Measurements from ENCODE around the gene CIB4. TPM values are rescaled to one million over a fixed set of nuclear protein-coding genes. Genes with fewer than 3 reads are reported as not detected.

Gene CIB4
- total RNA-seq, 4 donors from 2014 or later = 0.45 to 0.94 TPM; not detected in 2

DNA sequence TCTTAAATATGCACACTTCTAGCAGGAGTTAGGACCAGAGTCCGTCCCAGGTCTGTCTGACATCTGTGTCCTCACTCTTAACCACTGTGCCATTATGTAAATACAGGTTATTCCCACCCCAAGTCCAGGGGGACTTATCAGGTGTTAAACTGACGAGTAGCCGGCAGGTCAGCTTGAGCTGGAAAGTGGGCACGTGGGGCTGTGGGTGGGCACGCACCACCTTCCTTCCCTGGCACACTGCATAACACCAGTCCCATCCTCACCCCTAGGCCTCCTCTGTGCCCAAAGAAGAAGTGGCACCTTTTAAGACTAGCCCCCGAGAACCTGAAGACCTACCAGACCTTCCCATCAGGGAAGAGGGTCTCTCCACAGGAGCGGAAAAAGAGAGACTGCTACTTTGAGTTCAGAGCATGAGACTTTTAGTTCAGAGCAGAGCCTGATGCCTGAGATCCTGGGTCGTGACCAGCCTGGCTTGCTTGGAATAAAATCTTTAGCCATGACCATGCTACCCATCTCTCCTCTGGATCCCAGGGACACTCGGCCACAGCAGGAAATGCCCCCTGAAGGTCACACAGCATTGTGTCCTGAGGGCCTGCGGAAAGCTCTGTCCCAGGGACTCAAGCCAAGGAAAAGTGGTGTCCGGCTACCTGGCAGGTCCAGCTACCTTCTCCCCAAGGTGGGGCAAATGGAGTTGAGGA is 62.0 kb downstream of the CIB4 start:
- Histone ChIP-seq H3K4me1 (no peaks in the 10 kb centered on the region), H3K27me3 (no peaks in the 10 kb centered on the region), H3K27ac (no peak overlapping the region), H3K9me3 (no peaks in the 10 kb centered on the region), H3K4me3 (replicated peaks in 1 of 3) (no peak overlapping the region), H3K36me3 (no peaks in the 10 kb centered on the region)
- TF ChIP-seq POLR2A (IDR thresholded peaks at IDR 0.05) = no peak
- TF ChIP-seq CTCF (IDR thresholded peaks at IDR 0.05) = no peak
- intact Hi-C loops (cut with DNase I) = loop anchor here (5.0 kb wide), 1 partner anchor 77 kb away; no protein-coding TSS in a partner anchor
- no peak for DNase-seq
- 81 to 84% methylated on average over 11 of the region's 11 CpGs for WGBS, 2 donors

GRCh38 chr2:26578581-26578980 is 62.6 kb downstream of the CIB4 start:
- Histone ChIP-seq H3K27ac (no peak overlapping the region), H3K4me1 (no peaks in the 10 kb centered on the region), H3K4me3 (replicated peaks in 1 of 3) (no peak overlapping the region), H3K36me3 (no peaks in the 10 kb centered on the region), H3K27me3 (no peaks in the 10 kb centered on the region), H3K9me3 (no peaks in the 10 kb centered on the region)
- 79 to 89% methylated on average over 5 of the region's 5 CpGs for WGBS, 2 donors
- no peak for DNase-seq
- no peak for TF ChIP-seq POLR2A (IDR thresholded peaks at IDR 0.05)
- TF ChIP-seq CTCF (IDR thresholded peaks at IDR 0.05) = no peak
- intact Hi-C loops (cut with DNase I) = loop anchor here (5.0 kb wide), 1 partner anchor 76 kb away; no protein-coding TSS in a partner anchor

- Histone ChIP-seq H3K4me3 (replicated peaks in 1 of 3) (no peak overlapping the region), H3K27ac (no peak overlapping the region), H3K9me3 (no peaks in the 10 kb centered on the region), H3K27me3 (no peaks in the 10 kb centered on the region), H3K4me1 (no peaks in the 10 kb centered on the region), H3K36me3 (no peaks in the 10 kb centered on the region)
- intact Hi-C loops (cut with DNase I) = loop anchor here (5.0 kb wide), 1 partner anchor 76 kb away; no protein-coding TSS in a partner anchor
- no peak for DNase-seq
- no peak for TF ChIP-seq POLR2A (IDR thresholded peaks at IDR 0.05)
- peak in 1 of 6 experiments; percentile 4 for TF ChIP-seq CTCF (IDR thresholded peaks at IDR 0.05)
- whole genome bisulfite sequencing, 2 donors = 62% methylated on average over 3 of the region's 3 CpGs
Measured at GRCh38 chr2:26578113-26578458, 63.1 kb downstream of the CIB4 start.

DNA sequence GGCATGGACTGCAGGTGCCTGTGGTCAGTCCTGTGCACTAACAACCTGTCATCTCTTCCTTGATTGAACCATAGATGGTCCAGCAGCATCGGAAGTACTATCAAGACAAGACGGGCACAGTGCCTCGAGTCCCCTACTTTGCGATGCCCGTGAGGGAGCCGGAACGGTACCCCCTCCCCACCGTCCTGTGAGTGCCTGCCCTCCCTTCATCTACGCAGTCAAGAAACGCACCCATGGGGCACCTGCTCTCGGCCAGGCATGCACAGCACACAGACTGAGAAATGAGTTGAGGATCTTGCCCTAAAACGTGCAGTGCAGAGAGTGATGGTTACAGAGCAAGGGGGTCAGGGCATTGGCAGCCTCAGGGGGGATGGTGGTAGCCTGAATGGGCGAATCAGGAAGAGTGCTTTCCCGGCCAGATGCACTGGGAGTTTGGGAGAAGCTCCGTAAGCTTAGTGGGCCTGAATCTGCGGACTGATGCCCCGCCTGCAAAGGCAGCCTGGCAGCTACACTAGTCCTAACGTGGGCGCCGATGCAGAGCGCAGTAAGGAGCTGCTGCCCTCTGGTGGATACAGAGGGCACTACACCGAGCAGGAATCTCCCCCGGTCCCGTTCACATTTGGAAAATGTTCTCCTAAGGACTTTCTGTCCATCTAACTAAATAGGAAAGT is 63.6 kb downstream of the CIB4 start:
- WGBS, 2 donors = 37 to 46% methylated on average over 19 to 24 of the region's 24 CpGs
- intact Hi-C loops (cut with DNase I) = loop anchor here (5.0 kb wide), 1 partner anchor 75 kb away; no protein-coding TSS in a partner anchor
- DNase-seq = peak; percentile 68 to 73
- H3K9me3 ChIP-seq = no peaks in the 10 kb centered on the region
- H3K4me1 ChIP-seq = no peaks in the 10 kb centered on the region
- TF ChIP-seq POLR2A (IDR thresholded peaks at IDR 0.05) (no peak), CTCF (IDR thresholded peaks at IDR 0.05) (peak; percentile 94 to 98 (median 96))
- H3K27ac ChIP-seq = no peak overlapping the region
- no peaks in the 10 kb centered on the region for H3K36me3 ChIP-seq
- H3K4me3 ChIP-seq (replicated peaks in 1 of 3) = no peak overlapping the region
- H3K27me3 ChIP-seq = no peaks in the 10 kb centered on the region
